Hippocampal formation (tissue), 2 donors: ENCODE measurements around the gene EMX1.
"Not testable (repeated sequence)": the region's sequence is repeated elsewhere in the genome, so short reads cannot be mapped to it uniquely, and the experiment has no call there.

ENCODE experiments used
- DNase-seq, 2 donors: peaks; one replicate each; lab custom pipeline; 2025; lab: John Stamatoyannopoulos, UW

Gene EMX1

DNA sequence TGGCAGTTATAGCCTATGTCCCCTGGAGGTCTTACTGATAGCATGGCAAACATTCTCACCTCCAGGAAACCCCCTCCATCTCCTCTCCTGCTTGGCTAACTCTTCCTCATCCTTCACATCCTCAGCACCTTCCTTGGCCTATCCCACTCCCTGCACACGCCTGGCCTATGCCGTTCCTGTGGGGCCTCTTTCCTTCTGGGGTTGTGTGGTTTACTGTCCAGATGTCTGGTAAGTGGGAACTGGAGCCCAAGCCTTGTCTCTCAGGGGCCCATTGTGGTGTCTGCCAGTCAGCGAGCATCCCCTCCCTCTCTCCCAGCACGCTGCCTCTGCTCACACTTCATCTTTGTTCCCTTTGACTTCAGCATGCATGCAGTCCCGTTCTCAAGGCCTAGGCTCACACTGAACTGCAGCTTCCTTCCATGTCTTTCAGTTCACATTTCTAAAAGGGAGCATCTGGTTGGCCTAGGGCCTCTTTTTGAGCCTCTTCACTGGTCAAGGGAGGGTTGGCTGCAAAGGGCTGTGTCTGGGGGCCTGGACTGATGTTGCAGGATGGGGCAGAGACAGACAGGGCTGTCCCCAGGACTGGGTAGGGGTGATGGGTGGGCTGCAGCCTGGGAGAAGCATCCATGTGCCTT lies 17.0 kb upstream of the EMX1 start:
- DNase-seq: no peak

GRCh38 chr2:72901426-72901825 lies 15.9 kb upstream of the EMX1 start:
- no peak for DNase-seq

DNA sequence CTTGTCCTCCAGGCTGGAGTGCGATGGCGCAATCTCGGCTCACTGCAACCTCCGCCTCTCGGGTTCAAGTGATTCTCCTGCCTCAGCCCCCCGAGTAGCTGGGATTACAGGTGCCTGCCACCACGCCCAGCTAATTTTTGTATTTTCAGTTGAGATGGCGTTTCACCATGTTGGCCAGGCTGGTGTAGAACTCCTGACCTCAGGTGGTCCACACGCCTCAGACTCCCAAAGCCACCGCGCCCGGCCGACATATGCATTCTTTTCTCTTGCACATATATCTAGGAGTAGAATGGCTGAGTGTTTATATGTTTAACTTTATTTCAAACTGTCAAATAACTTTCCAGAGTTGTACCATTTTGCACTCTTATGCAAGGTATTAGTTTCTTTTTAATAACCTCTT lies 9.9 kb upstream of the EMX1 start:
- not testable (repeated sequence) for DNase-seq

GRCh38 chr2:72908741-72909140 lies 8.6 kb upstream of the EMX1 start:
- no peak for DNase-seq

DNA sequence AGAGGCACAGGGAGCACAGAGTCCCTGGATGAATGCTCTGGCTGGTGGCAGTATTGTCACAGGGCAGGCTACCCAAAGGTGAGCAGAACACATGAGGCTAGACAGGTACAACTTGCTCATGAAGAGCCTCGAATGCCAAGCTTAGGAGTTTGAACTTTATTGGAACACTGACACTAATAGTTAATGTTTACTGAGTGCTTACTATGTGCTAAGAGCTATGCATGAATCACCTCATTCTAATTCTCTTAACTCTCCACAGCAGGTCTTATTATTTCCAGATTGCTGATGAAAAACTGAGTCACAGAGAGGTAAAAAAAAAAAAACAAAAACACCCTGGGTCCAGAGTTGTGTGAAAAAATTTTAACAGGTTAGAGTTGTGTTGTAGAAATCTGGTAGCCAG lies 6.1 kb upstream of the EMX1 start:
- DNase-seq: no peak

- DNase-seq: no peak
These were observed 3.7 kb upstream of the EMX1 start for GRCh38 chr2:72913486-72914205.

- DNase-seq: no peak
These were observed 3.1 kb upstream of the EMX1 start for GRCh38 chr2:72914206-72914559.

DNA sequence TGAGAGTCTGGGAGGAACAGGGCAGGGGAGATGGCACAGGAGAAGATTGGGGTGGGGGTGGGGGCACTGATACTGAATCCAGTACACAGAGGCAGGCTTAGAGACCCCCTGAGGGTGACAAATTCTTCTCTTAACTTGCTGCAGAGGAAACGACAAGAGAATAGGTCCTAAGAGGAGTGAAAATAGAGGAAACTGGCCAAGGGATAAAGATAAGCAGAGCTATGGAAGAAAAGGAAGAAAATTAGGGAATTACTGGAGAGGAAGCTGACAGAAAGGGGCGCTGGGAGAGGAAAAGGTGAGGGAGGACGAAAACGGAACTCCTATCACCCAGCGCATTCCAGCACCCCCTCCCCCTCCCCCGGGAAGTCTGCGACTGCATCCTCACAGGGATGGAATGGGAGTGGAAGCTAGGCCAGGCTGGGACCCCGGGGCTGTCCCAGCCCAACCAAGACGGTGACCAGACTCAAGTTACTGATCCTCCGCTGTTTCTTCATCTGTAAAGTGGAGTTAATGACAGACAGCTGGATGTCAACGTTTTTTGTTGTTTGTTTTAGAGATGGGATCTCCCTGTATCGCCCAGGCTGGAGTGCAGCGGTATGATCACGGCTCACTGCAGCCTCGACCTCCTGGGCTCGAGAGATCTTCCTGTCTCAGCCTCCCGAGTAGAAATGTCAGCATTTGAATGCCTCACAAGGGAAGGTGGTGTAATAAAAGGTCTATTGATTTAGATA lies 2.6 kb upstream of the EMX1 start:
- DNase-seq: no peak

DNA sequence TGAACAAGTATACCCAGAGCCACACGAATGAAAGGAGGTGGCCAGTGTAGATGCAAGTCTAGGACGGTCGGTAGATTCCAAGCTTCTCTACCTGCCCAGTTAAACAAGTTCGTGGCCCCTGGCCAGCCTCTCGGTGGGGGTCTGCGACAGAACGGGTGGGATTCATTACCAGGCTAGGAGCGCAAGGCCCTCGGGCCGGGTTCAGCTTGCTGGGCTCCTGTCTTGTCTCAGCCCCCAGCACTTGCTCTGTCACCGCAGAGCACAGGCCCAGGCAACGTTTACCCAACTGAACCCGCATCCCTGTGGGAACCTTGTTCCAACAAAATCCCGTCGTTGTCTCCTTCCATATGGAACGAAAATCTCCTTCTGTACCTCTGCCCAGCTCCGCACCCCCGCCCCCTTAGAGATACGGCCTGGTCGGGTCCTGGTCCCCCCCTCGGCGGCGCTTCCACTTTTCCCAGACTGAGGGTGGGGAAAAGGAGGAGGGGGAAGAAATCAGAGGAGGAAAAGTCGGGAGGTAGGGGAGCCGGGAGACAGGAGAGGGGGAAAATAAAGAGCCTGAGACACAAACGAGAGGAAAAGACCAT lies 1.9 kb upstream of the EMX1 start:
- DNase-seq: no peak

GRCh38 chr2:72915907-72916742 lies 1.2 kb upstream of the EMX1 start:
- no peak for DNase-seq

- DNase-seq: no peak
These were observed 579 bp upstream of the EMX1 start for GRCh38 chr2:72916743-72917137.

- no peak for DNase-seq
These were observed 696 bp downstream of the EMX1 start for GRCh38 chr2:72917877-72918553.

GRCh38 chr2:72919414-72920317 lies 2.3 kb downstream of the EMX1 start:
- no peak for DNase-seq

GRCh38 chr2:72920318-72921087 lies 3.2 kb downstream of the EMX1 start:
- no peak for DNase-seq

DNA sequence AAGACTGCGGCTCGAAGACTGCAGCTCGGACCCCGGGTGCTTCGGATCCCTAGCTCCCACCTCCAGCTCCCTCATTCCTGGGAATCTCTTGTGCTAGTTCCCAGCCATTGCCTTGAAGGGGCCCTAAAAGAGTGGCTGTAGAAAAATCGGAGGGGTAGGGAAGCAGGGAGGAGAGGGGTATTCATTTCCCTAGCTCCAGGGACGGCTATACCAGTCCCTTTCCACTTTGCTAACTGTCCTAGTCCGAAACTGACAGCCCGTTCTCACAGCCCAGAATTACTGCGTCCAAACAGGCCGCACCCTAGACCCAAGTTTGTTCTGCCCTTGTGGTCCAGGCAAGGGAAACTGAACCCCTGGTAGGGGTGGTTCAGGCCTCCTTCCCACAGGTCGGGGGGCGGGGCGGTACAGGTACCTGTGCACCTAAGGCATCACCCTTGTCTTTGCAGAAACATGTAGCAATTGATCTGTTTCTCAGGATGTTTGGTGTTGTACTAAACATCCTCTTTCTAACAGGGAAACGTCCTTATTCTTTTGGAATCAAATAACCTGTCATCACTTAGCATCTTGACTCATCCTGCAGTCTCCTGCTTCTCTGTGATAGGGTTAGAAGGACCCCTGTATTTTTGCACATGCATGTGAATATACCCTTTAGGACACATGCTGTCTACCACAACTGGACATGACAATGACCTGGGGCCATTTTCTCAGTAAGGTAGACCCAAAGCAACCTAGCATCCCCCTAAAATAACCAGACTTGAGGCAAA lies 4.0 kb downstream of the EMX1 start:
- DNase-seq: no peak

DNA sequence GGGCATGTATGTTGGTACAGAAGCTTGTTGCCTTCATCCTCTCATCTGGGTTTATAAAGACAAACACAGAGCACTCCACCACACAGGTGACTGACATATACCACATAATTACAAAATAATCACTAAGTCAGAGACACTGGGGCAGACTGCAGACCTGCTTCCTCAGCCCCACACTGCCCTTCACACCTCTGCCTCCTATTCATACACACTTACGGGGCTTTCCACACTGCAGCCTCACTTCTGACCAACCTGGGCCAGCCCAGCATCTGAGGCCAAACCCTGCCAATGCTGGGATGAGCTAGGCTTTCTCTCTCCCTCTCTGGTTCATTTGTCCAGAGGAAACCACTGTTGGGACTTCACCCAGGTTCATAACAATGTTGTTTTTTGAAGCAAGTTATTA lies 4.5 kb downstream of the EMX1 start:
- no peak for DNase-seq

DNA sequence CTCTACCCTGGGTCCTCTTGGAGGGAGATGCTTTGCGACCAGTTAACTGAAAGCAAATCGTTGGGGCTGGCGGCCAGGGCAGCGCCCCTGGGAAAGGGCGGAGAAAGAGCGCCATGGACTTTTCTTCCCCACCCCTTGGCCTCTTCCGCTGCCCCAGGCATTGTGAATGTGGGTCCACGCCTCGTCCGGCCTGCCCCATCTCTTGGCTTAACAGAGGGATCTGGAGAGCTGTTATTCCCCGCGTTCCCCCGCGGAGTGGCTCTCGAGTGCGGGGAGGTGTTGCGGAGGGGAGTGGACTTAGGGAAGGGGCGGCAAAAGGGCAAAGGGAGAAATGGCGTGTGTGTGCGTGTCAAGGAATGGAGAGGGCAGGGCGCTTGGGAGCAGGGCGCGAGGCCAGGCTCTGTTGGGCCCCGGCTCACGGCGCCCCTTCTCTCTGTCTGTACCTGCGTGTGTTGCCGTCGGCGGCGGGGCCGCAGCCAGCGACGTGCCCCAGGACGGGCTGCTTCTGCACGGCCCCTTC lies 6.6 kb downstream of the EMX1 start:
- no peak for DNase-seq
